Activated naive CD8-positive, alpha-beta T cell treated with anti-CD3 and anti-CD28 coated beads, Interleukin-2, amount 10 ng/mL, durations not matched to agents 7 days and 5 days (primary cell): Measurements from ENCODE around the gene LAIR1. TPM values are rescaled to one million over a fixed set of nuclear protein-coding genes. Genes with fewer than 3 reads are reported as not detected.

Source experiments
- ATAC-seq: fragments of 150-1000 bp; cut with Tn5 transposase; one replicate; pipeline ENCODE4 v1.10.0; 2021; ENCODE audit warnings: low read depth, moderate library complexity
- POLR2A ChIA-PET: fragments of 350-600 bp; sonication (Branson Sonifier 250); formaldehyde crosslinking; loops from one replicate; lab custom pipeline; 2021; ENCODE audit warnings: antibody characterized with exemption; lab: Charles Lee
- DNase-seq: peaks from one replicate; pipeline ENCODE4 v3.0.0; 2021
- H3K27ac Mint-ChIP-seq: one replicate; pipeline ENCODE4 v1.8.0; 2022; ENCODE audit warnings: mild to moderate bottlenecking, mixed read lengths
- H3K27me3 Mint-ChIP-seq: one replicate; pipeline ENCODE4 v1.8.0; 2022; ENCODE audit warnings: mild to moderate bottlenecking, moderate library complexity, mixed read lengths
- H3K36me3 Mint-ChIP-seq: one replicate; pipeline ENCODE4 v1.8.0; 2021; ENCODE audit warnings: mild to moderate bottlenecking, mixed read lengths
- H3K4me1 Mint-ChIP-seq: one replicate; pipeline ENCODE4 v1.8.0; 2021; ENCODE audit warnings: mixed read lengths
- H3K4me3 Mint-ChIP-seq: one replicate; pipeline ENCODE4 v1.8.0; 2022; ENCODE audit warnings: mild to moderate bottlenecking, moderate library complexity, mixed read lengths
- H3K9me3 Mint-ChIP-seq: one replicate; pipeline ENCODE4 v1.8.0; 2021; ENCODE audit warnings: mixed read lengths
- total RNA-seq, 2 experiments: library from RNA; stranded (reverse); gene quantifications; one replicate each; pipeline ENCODE4 v1.2.3, GENCODE V29; 2021

LAIR1 gene, protein sequence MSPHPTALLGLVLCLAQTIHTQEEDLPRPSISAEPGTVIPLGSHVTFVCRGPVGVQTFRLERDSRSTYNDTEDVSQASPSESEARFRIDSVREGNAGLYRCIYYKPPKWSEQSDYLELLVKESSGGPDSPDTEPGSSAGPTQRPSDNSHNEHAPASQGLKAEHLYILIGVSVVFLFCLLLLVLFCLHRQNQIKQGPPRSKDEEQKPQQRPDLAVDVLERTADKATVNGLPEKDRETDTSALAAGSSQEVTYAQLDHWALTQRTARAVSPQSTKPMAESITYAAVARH
- total RNA-seq: 10 to 100 TPM; 75.0 to 79.2 TPM

DNA sequence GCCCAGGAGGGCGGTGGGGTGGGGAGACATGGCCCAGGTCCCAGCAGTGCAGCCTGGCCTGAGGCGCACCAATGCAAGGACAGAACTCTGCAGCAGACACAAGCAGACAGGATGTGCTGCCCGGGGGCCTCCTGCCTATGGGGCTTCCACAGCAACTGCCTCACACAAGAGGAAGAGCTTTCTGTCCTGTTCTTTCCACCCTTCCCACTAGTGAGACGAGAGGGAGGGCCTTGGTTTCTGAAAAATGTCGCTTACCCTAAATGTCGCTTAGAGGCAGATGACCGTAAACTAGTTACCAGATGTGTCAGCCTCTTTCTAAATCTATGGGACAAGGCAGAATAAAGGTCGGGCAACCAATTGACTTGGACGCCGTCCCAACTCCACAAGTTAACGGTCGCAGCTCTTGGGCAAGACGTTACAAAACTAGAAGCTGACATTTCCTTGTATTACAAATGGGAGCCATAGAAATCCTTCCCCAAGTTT is at the start of gene LAIR1:
Gene LAIR1, minus strand, starts transcription at position 157 of the 483 bp plus-strand sequence. Its CDS starts 127 bp downstream, at position 30.
- H3K27ac Mint-ChIP-seq: peak within 1 kb of the TSS; percentile 97
- peaks cover 51% of the 10 kb centered on the region for H3K4me1 Mint-ChIP-seq
- ATAC-seq (peak; percentile 91), DNase-seq (peak; percentile 70)
- POLR2A ChIA-PET: interaction anchor here (1.1 to 5.2 kb wide), 6 partner anchors 10 to 1273 kb away, joined by 3 to 27 read pairs (median 6); partner anchors contain the start of gene PPP6R1
- H3K4me3 Mint-ChIP-seq: peak within 1 kb of the TSS; percentile 93
- H3K9me3 Mint-ChIP-seq: no peaks in the 10 kb centered on the region
- H3K36me3 Mint-ChIP-seq: peaks cover 17% of the 10 kb centered on the region
- H3K27me3 Mint-ChIP-seq: peaks cover 5% of the 10 kb centered on the region

GRCh38 chr19:54414156-54414555 is 49.4 kb upstream of the LAIR1 start:
- Mint-ChIP-seq H3K9me3 (peaks cover 16% of the 10 kb centered on the region), H3K27me3 (peaks cover 47% of the 10 kb centered on the region), H3K27ac (peak overlapping the region; percentile 17), H3K4me1 (peaks cover 18% of the 10 kb centered on the region), H3K4me3 (no peak overlapping the region), H3K36me3 (peaks cover 7% of the 10 kb centered on the region)
- no peak for ATAC-seq
- DNase-seq: no peak
- POLR2A ChIA-PET: no interaction called here

DNA sequence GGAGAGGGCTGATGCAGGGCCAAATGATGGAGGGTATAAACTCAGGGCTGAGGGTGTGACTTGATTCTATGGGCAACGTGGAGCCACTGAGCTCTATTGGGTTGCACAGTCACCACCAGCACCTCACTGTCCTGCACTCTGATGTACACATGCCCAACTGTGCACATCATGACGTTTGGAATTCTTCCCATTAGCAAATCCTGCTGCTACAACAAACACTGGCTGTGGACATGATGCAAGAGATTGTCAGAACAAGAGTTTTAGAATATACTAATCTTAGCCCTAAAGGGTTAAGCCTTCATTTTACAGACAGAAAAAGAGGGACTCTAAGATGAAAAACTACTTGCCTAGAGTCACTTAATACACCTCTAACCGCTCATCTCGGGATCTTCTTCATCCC is 48.1 kb upstream of the LAIR1 start:
- Mint-ChIP-seq H3K9me3 (peaks cover 20% of the 10 kb centered on the region), H3K27ac (no peak overlapping the region), H3K4me3 (no peak overlapping the region), H3K27me3 (peaks cover 47% of the 10 kb centered on the region), H3K4me1 (peaks cover 14% of the 10 kb centered on the region), H3K36me3 (peaks cover 7% of the 10 kb centered on the region)
- ATAC-seq (no peak), DNase-seq (no peak)
- POLR2A ChIA-PET: no interaction called here

DNA sequence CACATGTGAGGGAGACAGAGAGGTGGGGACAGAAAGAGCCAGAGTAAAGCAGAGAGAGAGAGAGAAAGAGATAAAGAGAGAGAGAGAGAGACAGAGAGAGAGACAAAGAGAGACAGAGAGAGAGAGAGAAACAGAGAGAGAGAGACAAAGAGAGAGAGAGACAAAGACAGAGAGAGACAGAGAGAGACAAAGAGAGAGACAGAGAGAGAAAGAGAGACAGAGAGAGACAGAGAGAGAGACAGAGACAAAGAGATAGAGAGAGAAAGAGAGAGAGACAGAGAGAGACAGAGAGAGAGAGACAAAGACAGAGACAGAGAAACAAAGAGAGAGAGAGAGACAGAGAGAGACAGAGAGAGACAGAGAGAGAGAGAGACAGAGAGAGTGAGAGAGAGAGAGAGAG is 46.3 kb upstream of the LAIR1 start:
- POLR2A ChIA-PET: no interaction called here
- Mint-ChIP-seq H3K36me3 (peaks cover 5% of the 10 kb centered on the region), H3K27ac (peak overlapping the region; percentile 30), H3K4me3 (no peak overlapping the region), H3K4me1 (peaks cover 5% of the 10 kb centered on the region), H3K27me3 (peaks cover 40% of the 10 kb centered on the region), H3K9me3 (peaks cover 25% of the 10 kb centered on the region)
- no peak for DNase-seq
- ATAC-seq: no peak

DNA sequence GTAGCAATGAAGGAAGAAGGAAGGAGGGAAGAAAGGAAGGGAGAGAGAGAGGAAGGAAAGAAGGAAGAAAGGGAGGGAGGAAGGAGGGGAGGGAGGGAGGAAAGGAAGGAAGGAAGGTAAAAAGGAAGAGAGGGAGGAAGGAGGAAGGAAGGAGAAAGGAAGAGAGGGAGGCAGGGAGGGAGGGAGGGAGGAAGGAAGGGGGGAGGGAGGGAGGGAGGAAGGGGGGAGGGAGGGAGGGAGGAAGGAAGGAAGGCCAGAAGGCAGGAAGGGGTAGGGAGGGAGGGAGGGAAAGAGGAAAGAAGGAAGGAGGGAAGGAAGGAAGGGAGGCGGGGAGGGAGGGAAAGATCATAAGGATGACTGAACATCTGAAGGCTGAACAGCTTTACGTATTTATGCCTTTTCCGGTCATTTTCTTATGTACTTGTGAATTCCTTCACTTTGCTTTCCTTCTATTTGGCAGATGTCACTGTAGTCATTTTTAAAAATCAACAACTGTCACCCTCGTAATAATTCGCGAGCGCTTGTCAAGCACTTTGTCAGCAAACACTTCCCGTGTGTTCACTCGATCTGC is 43.8 kb upstream of the LAIR1 start:
- Mint-ChIP-seq H3K36me3 (peaks cover 1% of the 10 kb centered on the region), H3K4me1 (peaks cover 5% of the 10 kb centered on the region), H3K9me3 (peaks cover 16% of the 10 kb centered on the region), H3K27me3 (peaks cover 23% of the 10 kb centered on the region), H3K27ac (peak overlapping the region; percentile 86), H3K4me3 (no peak overlapping the region)
- POLR2A ChIA-PET: no interaction called here
- ATAC-seq (no peak), DNase-seq (no peak)

GRCh38 chr19:54407780-54408179 is 43.0 kb upstream of the LAIR1 start:
- Mint-ChIP-seq H3K4me1 (peaks cover 3% of the 10 kb centered on the region), H3K27me3 (peaks cover 19% of the 10 kb centered on the region), H3K4me3 (no peak overlapping the region), H3K9me3 (peaks cover 13% of the 10 kb centered on the region), H3K36me3 (peaks cover 1% of the 10 kb centered on the region), H3K27ac (no peak overlapping the region)
- no peak for ATAC-seq
- DNase-seq: no peak
- POLR2A ChIA-PET: no interaction called here

GRCh38 chr19:54405628-54406027 is 40.9 kb upstream of the LAIR1 start:
- H3K9me3 Mint-ChIP-seq: peaks cover 13% of the 10 kb centered on the region

GRCh38 chr19:54403054-54403453 is 38.3 kb upstream of the LAIR1 start:
- POLR2A ChIA-PET: no interaction called here
- H3K4me3 Mint-ChIP-seq: no peak overlapping the region
- no peak for ATAC-seq
- no peaks in the 10 kb centered on the region for H3K36me3 Mint-ChIP-seq
- peaks cover 10% of the 10 kb centered on the region for H3K27me3 Mint-ChIP-seq
- H3K9me3 Mint-ChIP-seq: peaks cover 6% of the 10 kb centered on the region
- H3K27ac Mint-ChIP-seq: no peak overlapping the region
- no peak for DNase-seq
- H3K4me1 Mint-ChIP-seq: no peaks in the 10 kb centered on the region

More at GRCh38 chr19:54405628-54406027, 40.9 kb upstream of the LAIR1 start:
- Mint-ChIP-seq H3K27me3 (peaks cover 7% of the 10 kb centered on the region), H3K4me1 (peaks cover 2% of the 10 kb centered on the region), H3K36me3 (peaks cover 1% of the 10 kb centered on the region), H3K4me3 (no peak overlapping the region), H3K27ac (no peak overlapping the region)
- POLR2A ChIA-PET: no interaction called here
- DNase-seq (no peak), ATAC-seq (no peak)

DNA sequence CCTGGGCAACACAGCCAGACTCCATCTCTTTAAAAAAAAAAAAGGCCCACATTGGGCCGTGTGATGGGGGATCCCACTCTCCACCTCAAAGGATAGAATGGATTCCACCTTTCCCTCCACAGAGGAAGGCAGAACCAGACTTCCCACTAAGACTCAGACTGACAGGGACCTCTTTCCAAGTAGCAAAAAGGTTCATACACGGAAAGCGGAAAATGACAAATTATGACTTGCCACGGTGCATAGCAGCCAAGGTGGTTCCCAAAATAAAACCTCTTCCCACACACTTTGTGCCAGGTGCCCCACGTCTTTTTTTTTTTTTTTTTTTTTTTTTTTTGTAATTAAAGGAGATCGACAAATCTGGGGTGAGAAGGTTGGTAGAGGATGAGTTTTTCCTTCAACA is 36.2 kb upstream of the LAIR1 start:
- no peaks in the 10 kb centered on the region for H3K9me3 Mint-ChIP-seq
- DNase-seq (no peak), ATAC-seq (no peak)
- H3K4me3 Mint-ChIP-seq: no peak overlapping the region
- H3K4me1 Mint-ChIP-seq: no peaks in the 10 kb centered on the region
- POLR2A ChIA-PET: no interaction called here
- no peaks in the 10 kb centered on the region for H3K36me3 Mint-ChIP-seq
- H3K27me3 Mint-ChIP-seq: peaks cover 10% of the 10 kb centered on the region
- no peak overlapping the region for H3K27ac Mint-ChIP-seq

DNA sequence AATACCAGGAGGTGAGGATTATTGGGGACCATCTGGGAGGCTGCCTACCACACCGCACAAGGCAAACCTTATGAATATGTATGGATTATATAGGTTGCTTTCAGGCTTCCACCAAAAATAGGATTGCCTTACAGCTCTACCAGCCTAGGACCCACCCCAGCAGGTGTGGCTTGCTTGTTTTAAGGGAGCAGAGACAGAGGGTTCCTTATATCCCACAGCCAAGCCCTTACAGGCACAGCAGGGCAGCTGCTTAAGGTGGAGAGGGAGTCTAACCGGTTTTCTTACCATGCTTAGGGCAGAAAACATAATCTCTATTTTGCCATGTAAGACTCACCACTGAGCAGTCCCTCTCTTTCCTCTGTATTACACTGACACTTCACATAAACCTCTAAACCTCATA is 34.5 kb upstream of the LAIR1 start:
- POLR2A ChIA-PET: no interaction called here
- DNase-seq (no peak), ATAC-seq (no peak)
- Mint-ChIP-seq H3K36me3 (no peaks in the 10 kb centered on the region), H3K27ac (no peak overlapping the region), H3K9me3 (no peaks in the 10 kb centered on the region), H3K27me3 (peaks cover 10% of the 10 kb centered on the region), H3K4me3 (no peak overlapping the region), H3K4me1 (no peaks in the 10 kb centered on the region)

GRCh38 chr19:54395685-54396084 is 31.0 kb upstream of the LAIR1 start:
- H3K4me1 Mint-ChIP-seq: peaks cover 3% of the 10 kb centered on the region

DNA sequence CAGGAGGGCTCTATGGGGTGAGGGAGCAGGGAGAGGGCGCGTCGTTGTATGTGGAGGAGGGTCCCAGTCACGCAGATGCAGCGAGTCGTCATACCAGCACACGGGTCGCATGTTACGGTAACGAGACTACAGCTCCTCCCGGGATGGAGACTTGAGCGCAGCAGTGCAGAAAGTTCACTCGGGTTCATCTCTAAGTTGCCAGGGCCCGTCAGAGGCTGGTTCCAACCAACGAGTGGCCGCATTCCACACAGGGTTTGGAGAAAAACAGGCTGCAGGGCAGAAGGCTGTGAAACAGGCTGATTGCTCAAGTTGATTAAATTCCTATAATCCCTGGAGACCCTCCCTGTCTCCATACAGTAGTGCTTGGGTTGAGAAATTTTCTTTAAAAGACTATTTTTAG is 28.6 kb upstream of the LAIR1 start:
- H3K4me3 Mint-ChIP-seq: no peak overlapping the region
- DNase-seq: no peak
- H3K27ac Mint-ChIP-seq: no peak overlapping the region
- H3K27me3 Mint-ChIP-seq: peaks cover 7% of the 10 kb centered on the region
- POLR2A ChIA-PET: no interaction called here
- ATAC-seq: no peak
- no peaks in the 10 kb centered on the region for H3K36me3 Mint-ChIP-seq
- no peaks in the 10 kb centered on the region for H3K9me3 Mint-ChIP-seq
- H3K4me1 Mint-ChIP-seq: peaks cover 18% of the 10 kb centered on the region

More at GRCh38 chr19:54395685-54396084, 31.0 kb upstream of the LAIR1 start:
- Mint-ChIP-seq H3K36me3 (no peaks in the 10 kb centered on the region), H3K4me3 (no peak overlapping the region), H3K9me3 (no peaks in the 10 kb centered on the region), H3K27ac (no peak overlapping the region), H3K27me3 (peaks cover 12% of the 10 kb centered on the region)
- no peak for ATAC-seq
- POLR2A ChIA-PET: no interaction called here
- no peak for DNase-seq

DNA sequence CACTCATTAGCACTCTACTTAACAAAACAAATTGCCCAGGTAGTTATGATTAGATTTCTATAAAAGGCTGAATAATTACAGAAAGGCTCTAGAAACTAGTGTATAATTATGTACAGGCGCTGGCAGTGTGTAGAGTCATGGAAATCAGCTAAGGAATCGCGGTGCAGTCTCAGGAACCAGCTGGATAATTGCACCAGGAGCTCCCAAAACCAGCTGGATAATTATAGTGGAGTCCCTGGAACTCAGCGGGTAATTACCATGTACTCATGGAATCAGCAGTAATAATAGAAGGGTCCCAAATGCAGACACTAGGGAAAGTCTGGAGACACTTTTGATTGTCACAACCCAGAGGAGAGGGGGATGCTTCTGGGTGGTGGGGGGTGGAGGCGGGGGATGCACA is 27.4 kb upstream of the LAIR1 start:
- ATAC-seq (no peak), DNase-seq (no peak)
- Mint-ChIP-seq H3K9me3 (no peaks in the 10 kb centered on the region), H3K4me3 (no peak overlapping the region), H3K27ac (no peak overlapping the region), H3K4me1 (peaks cover 25% of the 10 kb centered on the region), H3K27me3 (peaks cover 4% of the 10 kb centered on the region), H3K36me3 (no peaks in the 10 kb centered on the region)
- POLR2A ChIA-PET: interaction anchor here (0.5 to 1.5 kb wide), 2 partner anchors 46 to 55 kb away, joined by 3 read pairs; no protein-coding TSS in a partner anchor

DNA sequence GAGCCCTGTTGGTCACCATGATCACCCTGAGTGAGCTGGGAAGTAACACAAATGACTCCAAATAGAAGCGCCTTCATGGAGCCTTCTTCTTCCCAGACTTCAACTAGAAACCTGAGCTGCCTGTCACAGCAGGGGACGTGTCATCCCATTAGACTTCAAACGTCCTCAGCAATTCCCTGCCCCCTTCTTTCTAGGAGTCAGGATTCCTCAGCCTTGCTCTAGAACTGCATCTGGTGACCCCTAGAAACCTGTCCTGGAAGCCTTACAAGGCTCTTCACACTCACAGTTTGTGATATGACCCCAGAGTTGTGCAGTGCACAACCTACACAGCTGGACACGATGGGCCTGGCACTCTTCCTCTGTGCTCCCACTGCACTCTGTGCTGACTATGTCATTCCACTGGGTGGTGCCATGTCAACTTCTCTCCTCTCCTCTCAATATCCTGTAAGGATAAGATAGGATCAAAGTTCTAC is 26.9 kb upstream of the LAIR1 start:
- ATAC-seq: no peak
- no peak overlapping the region for H3K27ac Mint-ChIP-seq
- H3K36me3 Mint-ChIP-seq: no peaks in the 10 kb centered on the region
- POLR2A ChIA-PET: interaction anchor here (1.5 kb wide), 1 partner anchor 47 kb away, joined by 3 read pairs; no protein-coding TSS in a partner anchor
- H3K27me3 Mint-ChIP-seq: peaks cover 4% of the 10 kb centered on the region
- H3K9me3 Mint-ChIP-seq: no peaks in the 10 kb centered on the region
- DNase-seq: no peak
- H3K4me1 Mint-ChIP-seq: peaks cover 25% of the 10 kb centered on the region
- no peak overlapping the region for H3K4me3 Mint-ChIP-seq
